GM19240 (cell line): ENCODE measurements around the gene RERGL.
"Not testable (repeated sequence)": the region's sequence is repeated elsewhere in the genome, so short reads cannot be mapped to it uniquely, and the experiment has no call there.

ENCODE experiments used
- DNase-seq: peaks from one replicate; pipeline ENCODE4 v3.0.0; 2011; ENCODE audit warnings: low spot score; ENCODE audit not compliant: insufficient read length

The RERGL gene

GRCh38 chr12:18090093-18090492 is at the start of gene RERGL:
TSS of gene RERGL (minus strand) at chr12:18090193. CDS start at chr12:18090140, 53 bp downstream.
- DNase-seq = no peak

- no peak for DNase-seq
Measured at GRCh38 chr12:18139254-18139653, 49.3 kb upstream of the RERGL start.

GRCh38 chr12:18135509-18135908 is 45.5 kb upstream of the RERGL start:
- no peak for DNase-seq

GRCh38 chr12:18135086-18135485 is 45.1 kb upstream of the RERGL start:
- DNase-seq = no peak

- no peak for DNase-seq
Measured at GRCh38 chr12:18130851-18131250, 40.9 kb upstream of the RERGL start.

- no peak for DNase-seq
Measured at GRCh38 chr12:18123707-18124106, 33.7 kb upstream of the RERGL start.

GRCh38 chr12:18120899-18121298 is 30.9 kb upstream of the RERGL start:
- no peak for DNase-seq

GRCh38 chr12:18108611-18109010 is 18.6 kb upstream of the RERGL start:
- DNase-seq = no peak

GRCh38 chr12:18103624-18104023 is 13.6 kb upstream of the RERGL start:
- DNase-seq = no peak

GRCh38 chr12:18101043-18101442 is 11.1 kb upstream of the RERGL start:
- no peak for DNase-seq

GRCh38 chr12:18084080-18084479 is 5.9 kb downstream of the RERGL start:
- no peak for DNase-seq

GRCh38 chr12:18079541-18080246 is 10.3 kb downstream of the RERGL start:
- no peak for DNase-seq

- no peak for DNase-seq
Measured at GRCh38 chr12:18074001-18074400, 16.0 kb downstream of the RERGL start.

GRCh38 chr12:18072723-18073122 is 17.3 kb downstream of the RERGL start:
- DNase-seq = no peak

GRCh38 chr12:18071336-18071735 is 18.7 kb downstream of the RERGL start:
- no peak for DNase-seq

GRCh38 chr12:18068355-18068754 is 21.6 kb downstream of the RERGL start:
- no peak for DNase-seq

GRCh38 chr12:18066666-18067065 is 23.3 kb downstream of the RERGL start:
- no peak for DNase-seq

GRCh38 chr12:18062867-18063266 is 27.1 kb downstream of the RERGL start:
- not testable (repeated sequence) for DNase-seq

GRCh38 chr12:18057051-18057450 is 32.9 kb downstream of the RERGL start:
- no peak for DNase-seq

- no peak for DNase-seq
Measured at GRCh38 chr12:18054925-18055619, 34.9 kb downstream of the RERGL start.

- DNase-seq = no peak
Measured at GRCh38 chr12:18045446-18045992, 44.5 kb downstream of the RERGL start.

- not testable (repeated sequence) for DNase-seq
Measured at GRCh38 chr12:18040060-18040742, 49.8 kb downstream of the RERGL start.
